Fibroblast of villous mesenchyme (primary cell): ENCODE measurements around the gene PBX1. TPM values are rescaled to one million over a fixed set of nuclear protein-coding genes. Genes with fewer than 3 reads are reported as not detected.
"Not testable (repeated sequence)": the region's sequence is repeated elsewhere in the genome, so short reads cannot be mapped to it uniquely, and the experiment has no call there.

ENCODE experiments used
- DNase-seq: peaks from one replicate; pipeline ENCODE4 v3.0.0-alpha.2; 2010; ENCODE audit warnings: low read depth
- H3K4me3 ChIP-seq: 2 replicates; pipeline ENCODE4 v1.5.1; 2011; ENCODE audit warnings: low read depth, mild to moderate bottlenecking, low read length
- CTCF ChIP-seq: IDR thresholded peaks from 2 replicates; pipeline ENCODE4 v1.5.1; 2012; ENCODE audit warnings: low read depth, mild to moderate bottlenecking, low read length; ENCODE audit not compliant: insufficient read depth
- total RNA-seq: library from RNA; depleted of rRNA; stranded (reverse); fragments of >200 nt; gene quantifications from 2 replicates; pipeline ENCODE4 v1.2.3, GENCODE V29; 2012

Gene PBX1
- total RNA-seq, 1 donor = 67.4 TPM

DNA sequence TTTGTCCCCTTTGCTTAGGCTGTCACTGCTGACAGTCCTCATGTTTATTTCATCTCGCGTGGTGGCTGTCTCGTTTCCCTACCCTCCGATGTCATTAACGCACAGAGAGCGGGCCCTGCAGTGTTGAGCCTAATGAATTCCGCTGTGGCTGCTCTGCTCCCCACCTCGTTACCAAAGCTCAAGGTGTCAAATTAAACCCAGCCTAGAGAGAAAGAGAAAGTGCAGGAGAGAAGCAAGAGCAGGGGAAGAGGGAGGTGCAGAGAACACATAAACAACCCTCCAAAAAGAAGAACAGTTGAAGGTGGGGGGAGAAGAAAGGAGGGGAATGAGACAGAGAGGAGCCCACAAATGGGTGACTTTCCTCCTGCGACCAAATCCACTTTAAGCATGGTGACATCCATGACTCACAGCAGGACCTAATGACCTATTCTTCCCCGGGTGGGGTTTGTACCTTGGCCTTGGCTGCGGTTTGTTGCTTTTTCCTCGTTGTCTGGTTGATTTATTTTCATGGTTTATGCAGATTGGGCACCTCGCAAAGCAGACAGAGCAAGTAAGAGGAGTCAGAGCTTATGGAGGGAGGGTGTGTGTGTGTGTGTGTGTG, 92.5 kb downstream of the PBX1 start:
- no peak overlapping the region for H3K4me3 ChIP-seq
- DNase-seq = peak; percentile 75
- TF ChIP-seq CTCF = no peak

GRCh38 chr1:164652969-164653368, 94.0 kb downstream of the PBX1 start:
- H3K4me3 ChIP-seq, DNase-seq: not testable (repeated sequence)

DNA sequence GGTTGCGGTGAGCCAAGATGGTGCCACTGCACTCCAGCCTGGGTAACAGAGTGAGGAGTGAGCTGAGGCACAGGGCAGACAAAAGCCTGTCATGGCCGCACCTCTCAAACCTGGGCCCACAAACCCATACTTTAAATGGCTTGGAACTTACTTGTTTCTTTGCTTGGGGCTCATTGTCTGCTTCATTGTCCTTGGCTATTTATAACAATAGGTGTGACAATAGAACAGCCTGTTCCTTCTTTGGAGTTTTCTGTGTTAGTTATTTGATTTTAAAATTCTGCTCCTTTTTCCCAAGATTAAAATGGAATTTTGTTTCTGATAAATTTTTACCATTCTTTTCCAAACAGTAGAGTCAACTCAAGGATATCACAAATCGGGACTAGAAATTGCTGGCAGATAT, 94.7 kb downstream of the PBX1 start:
- no peak for TF ChIP-seq CTCF
- no peak for DNase-seq
- no peak overlapping the region for H3K4me3 ChIP-seq

DNA sequence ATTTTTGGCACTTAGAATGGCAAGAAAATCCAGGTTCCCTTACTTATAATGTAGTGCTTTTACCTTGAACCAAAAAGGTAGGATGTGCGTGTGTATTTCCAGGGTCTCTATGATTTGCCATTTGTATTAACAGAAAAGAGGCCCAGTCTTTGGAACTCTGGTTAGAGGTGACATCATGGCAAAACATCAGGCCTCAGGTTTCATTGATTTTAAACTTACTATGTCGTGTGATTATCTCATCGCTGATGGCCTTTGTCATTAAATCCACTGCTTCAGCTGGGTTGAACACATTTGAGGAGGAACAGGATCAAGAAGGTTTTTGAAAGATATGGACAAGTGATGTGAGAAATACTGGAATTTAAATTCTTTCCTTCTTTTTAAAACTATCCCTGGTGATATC, 95.2 kb downstream of the PBX1 start:
- TF ChIP-seq CTCF = no peak
- H3K4me3 ChIP-seq = no peak overlapping the region
- DNase-seq = no peak

DNA sequence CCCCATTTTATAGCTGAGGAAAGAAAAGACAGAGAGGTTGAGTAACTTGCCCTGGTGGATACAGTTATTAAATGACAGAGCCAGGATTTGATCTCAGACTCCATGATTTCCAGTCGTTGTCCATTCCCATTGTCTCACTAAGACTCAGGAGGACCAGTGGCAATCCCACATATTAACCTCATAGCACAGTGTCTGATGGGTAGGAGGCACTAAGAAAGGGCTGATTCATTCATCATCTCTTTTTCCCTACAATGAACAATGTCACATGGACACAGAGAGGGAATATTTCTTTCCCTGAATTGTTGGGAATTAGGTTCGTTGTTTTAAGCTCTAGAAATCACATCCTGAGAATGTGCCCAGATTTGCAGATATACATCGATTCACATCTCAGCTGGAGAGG, 99.9 kb downstream of the PBX1 start:
- H3K4me3 ChIP-seq = no peak overlapping the region
- DNase-seq = no peak
- TF ChIP-seq CTCF = no peak

DNA sequence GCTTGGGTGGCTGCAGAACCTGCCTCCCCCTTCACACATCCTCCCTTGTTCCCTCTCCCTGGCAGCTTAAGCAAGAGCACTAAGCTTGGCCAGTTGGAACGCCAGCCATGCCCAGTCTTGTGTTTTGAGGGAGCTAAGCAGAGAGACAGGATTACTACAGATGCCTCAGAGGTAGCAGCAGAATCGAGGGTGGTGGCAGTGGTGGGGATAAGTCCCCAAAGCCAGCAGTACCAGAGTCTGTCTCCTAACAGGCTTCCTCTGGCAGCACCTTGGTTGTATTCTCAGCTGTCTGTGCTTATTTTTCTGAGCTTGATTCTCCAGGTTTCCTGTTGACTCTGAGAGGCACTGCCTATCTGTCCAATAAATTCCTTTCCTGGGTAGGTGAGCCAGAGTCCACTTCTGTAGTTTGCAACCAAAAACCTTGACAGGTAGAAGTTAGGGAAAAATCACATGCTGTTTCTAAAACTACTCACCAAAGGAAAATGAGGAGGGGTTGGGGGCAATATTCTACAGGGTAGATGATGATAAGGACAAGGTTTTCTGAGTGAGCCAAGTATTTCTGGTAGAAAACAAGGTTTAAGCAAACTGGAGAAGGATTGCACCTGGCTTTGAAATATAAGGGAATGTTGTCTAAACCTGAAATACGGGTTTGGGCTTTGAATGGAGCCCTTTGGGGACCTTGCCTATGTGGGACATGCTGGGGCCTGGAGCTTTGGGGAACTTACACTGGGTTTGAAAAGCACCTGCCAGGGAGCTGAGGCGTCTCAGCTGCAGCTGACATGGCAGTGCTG, 100.8 kb downstream of the PBX1 start:
- DNase-seq = no peak
- no peak overlapping the region for H3K4me3 ChIP-seq
- TF ChIP-seq CTCF = no peak

DNA sequence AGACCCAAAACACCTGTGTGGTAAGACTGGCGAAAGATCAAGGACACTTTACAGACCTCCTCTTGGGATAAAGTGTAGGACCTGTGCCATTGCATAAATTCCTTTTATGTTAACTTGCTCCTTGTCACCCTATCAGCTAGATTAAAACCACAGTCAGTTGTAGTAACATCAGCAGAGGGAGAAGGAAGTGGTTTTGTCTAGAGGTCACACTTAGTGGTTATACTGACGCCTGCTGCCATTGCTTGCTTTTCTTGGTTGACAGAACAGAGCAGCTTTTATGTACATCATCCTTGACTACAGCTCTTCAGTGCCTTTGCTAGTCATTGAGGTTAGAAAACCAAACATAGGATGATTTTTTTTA, 101.4 kb downstream of the PBX1 start:
- peak; percentile 49 for DNase-seq
- TF ChIP-seq CTCF = peak; percentile 2

More for the DNA sequence above, 101.4 kb downstream of the PBX1 start:
- no peak overlapping the region for H3K4me3 ChIP-seq
